ENCODE measurements around the gene CD99L2. TPM values are rescaled to one million over a fixed set of nuclear protein-coding genes. Genes with fewer than 3 reads are reported as not detected.

The CD99L2 gene
- total and polyA plus RNA-seq, 4 donors: 9.7 to 39.8 (median 23.8) TPM

- Histone ChIP-seq H3K36me3 (ENCODE audit: control insufficient read depth in 4 of 4, insufficient read depth in 3 of 4, low read depth in 1 of 4, low read length in 3 of 4) (peaks cover 0 to 3% (median 1%) of the 10 kb centered on the region in 4 donors), H3K9me3 (ENCODE audit: control insufficient read depth in 4 of 4, low read length in 3 of 4) (no peaks in the 10 kb centered on the region), H3K27ac (ENCODE audit: low read depth in 1 of 2, low read length in 2 of 2) (no peak overlapping the region), H3K4me3 (ENCODE audit: low read depth in 1 of 3, low read length in 3 of 3) (no peak overlapping the region), H3K27me3 (ENCODE audit: control insufficient read depth in 4 of 4, insufficient read depth in 4 of 4, low read length in 3 of 4) (no peaks in the 10 kb centered on the region), H3K4me1 (ENCODE audit: control insufficient read depth in 4 of 4, insufficient read depth in 4 of 4, low read length in 3 of 4) (no peaks in the 10 kb centered on the region), H3K9ac (ENCODE audit: low read depth in 1 of 2, low read length in 2 of 2) (no peak overlapping the region)
- WGBS: 92% methylated on average over 9 of the region's 9 CpGs
- TF ChIP-seq HNF4G (IDR thresholded peaks at IDR 0.05): no peak
- no peak for TF ChIP-seq JUND (IDR thresholded peaks at IDR 0.05)
- TF ChIP-seq FOXA2 (IDR thresholded peaks at IDR 0.05): no peak
- TF ChIP-seq CTCF (IDR thresholded peaks at IDR 0.05; ENCODE audit: low read depth, low read length, missing input control): no peak
- no peak for TF ChIP-seq RXRA (IDR thresholded peaks at IDR 0.05)
- TF ChIP-seq ZBTB33 (IDR thresholded peaks at IDR 0.05): no peak
- no peak for TF ChIP-seq NR2F2 (IDR thresholded peaks at IDR 0.05)
- TF ChIP-seq TAF1 (conservative IDR thresholded peaks at IDR 0.05): no peak
- TF ChIP-seq RAD21 (IDR thresholded peaks at IDR 0.05): no peak
- no peak for TF ChIP-seq EGR1 (IDR thresholded peaks at IDR 0.05; ENCODE audit: low read depth in 2 of 2)
- no peak for TF ChIP-seq ATF3 (IDR thresholded peaks at IDR 0.05)
- TF ChIP-seq FOXA1 (IDR thresholded peaks at IDR 0.05): no peak
- no peak for TF ChIP-seq HNF4A (conservative IDR thresholded peaks at IDR 0.05)
- TF ChIP-seq YY1 (IDR thresholded peaks at IDR 0.05): no peak
- no peak for TF ChIP-seq SP1 (IDR thresholded peaks at IDR 0.05)
- TF ChIP-seq GABPA (IDR thresholded peaks at IDR 0.05 in 1 of 2, conservative IDR thresholded peaks at IDR 0.05 in 1 of 2): no peak
- DNase-seq (ENCODE audit: low spot score): no peak
These were observed 134.7 kb downstream of the CD99L2 start for GRCh38 chrX:150763810-150764209.

- Histone ChIP-seq H3K27me3 (ENCODE audit: control insufficient read depth in 4 of 4, insufficient read depth in 4 of 4, low read length in 3 of 4) (no peaks in the 10 kb centered on the region), H3K4me1 (ENCODE audit: control insufficient read depth in 4 of 4, insufficient read depth in 4 of 4, low read length in 3 of 4) (no peaks in the 10 kb centered on the region), H3K36me3 (ENCODE audit: control insufficient read depth in 4 of 4, insufficient read depth in 3 of 4, low read depth in 1 of 4, low read length in 3 of 4) (peaks cover 0 to 3% (median 1%) of the 10 kb centered on the region in 4 donors), H3K27ac (ENCODE audit: low read depth in 1 of 2, low read length in 2 of 2) (no peak overlapping the region), H3K9ac (ENCODE audit: low read depth in 1 of 2, low read length in 2 of 2) (no peak overlapping the region), H3K9me3 (ENCODE audit: control insufficient read depth in 4 of 4, low read length in 3 of 4) (no peaks in the 10 kb centered on the region), H3K4me3 (ENCODE audit: low read depth in 1 of 3, low read length in 3 of 3) (no peak overlapping the region)
- no peak for DNase-seq (ENCODE audit: low spot score)
- TF ChIP-seq HNF4G (IDR thresholded peaks at IDR 0.05) (no peak), FOXA2 (IDR thresholded peaks at IDR 0.05) (no peak), ZBTB33 (IDR thresholded peaks at IDR 0.05) (no peak), JUND (IDR thresholded peaks at IDR 0.05) (no peak), TAF1 (conservative IDR thresholded peaks at IDR 0.05) (no peak), MAX (IDR thresholded peaks at IDR 0.05) (no peak), GABPA (IDR thresholded peaks at IDR 0.05 in 1 of 2, conservative IDR thresholded peaks at IDR 0.05 in 1 of 2) (no peak), ATF3 (IDR thresholded peaks at IDR 0.05) (no peak)
- 92% methylated on average over 13 of the region's 13 CpGs for WGBS
These were observed 135.1 kb downstream of the CD99L2 start for GRCh38 chrX:150763303-150763797.
